GM19193 (cell line): ENCODE measurements around the gene TMCC3.

Source experiments
- POLR2A ChIP-seq: IDR thresholded peaks from 4 replicates; pipeline ENCODE4 v1.6.1; 2011; ENCODE audit not compliant: insufficient read depth, insufficient read length; ENCODE audit errors: extremely low read depth

Gene TMCC3, protein sequence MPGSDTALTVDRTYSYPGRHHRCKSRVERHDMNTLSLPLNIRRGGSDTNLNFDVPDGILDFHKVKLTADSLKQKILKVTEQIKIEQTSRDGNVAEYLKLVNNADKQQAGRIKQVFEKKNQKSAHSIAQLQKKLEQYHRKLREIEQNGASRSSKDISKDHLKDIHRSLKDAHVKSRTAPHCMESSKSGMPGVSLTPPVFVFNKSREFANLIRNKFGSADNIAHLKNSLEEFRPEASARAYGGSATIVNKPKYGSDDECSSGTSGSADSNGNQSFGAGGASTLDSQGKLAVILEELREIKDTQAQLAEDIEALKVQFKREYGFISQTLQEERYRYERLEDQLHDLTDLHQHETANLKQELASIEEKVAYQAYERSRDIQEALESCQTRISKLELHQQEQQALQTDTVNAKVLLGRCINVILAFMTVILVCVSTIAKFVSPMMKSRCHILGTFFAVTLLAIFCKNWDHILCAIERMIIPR

DNA sequence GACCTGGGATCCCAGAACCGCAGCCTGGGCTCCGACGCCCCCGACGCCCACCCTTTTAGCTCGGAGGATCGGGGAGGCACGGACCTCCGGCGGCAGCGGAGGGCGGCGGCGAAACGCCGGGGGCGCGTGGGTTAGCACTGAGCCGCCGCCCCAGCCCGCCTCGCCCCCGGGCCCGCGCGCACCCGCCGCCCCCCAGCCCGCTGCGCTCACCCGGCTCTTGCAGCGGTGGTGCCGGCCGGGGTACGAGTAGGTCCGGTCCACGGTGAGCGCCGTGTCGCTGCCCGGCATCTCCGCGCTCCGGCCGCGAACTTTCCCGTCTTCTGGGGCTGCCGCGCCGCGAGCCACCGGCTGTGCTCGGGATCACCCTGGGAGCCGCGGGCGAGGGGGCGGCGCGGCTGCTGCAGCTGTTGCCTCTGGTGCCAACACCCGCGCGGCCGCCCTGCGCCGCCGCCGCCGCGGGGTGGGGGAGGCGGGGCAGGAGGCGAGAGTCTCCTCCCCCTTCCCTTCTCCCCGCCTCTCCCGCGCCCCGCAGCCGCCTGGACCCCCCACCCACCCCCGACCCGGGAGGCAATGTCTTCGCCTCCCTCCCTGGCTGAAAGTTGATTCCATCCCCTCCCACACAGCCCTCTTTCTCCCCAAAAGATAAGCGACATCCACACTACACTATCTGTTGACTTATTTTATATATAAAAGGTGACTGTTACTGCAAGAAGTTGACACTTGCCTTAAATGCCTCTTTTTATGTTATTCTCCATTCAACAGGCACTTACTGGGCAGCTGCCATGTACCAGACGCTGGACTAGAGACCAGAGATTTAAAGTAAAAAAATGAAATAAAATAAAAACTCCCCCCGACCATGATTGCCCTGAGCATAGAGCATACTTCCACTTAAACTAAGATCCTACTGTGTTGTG, at the start of gene TMCC3:
TMCC3 (minus strand) TSS at position 415 of the 914 bp plus-strand sequence; CDS start at position 288, 127 bp downstream.
- no peak for TF ChIP-seq POLR2A

DNA sequence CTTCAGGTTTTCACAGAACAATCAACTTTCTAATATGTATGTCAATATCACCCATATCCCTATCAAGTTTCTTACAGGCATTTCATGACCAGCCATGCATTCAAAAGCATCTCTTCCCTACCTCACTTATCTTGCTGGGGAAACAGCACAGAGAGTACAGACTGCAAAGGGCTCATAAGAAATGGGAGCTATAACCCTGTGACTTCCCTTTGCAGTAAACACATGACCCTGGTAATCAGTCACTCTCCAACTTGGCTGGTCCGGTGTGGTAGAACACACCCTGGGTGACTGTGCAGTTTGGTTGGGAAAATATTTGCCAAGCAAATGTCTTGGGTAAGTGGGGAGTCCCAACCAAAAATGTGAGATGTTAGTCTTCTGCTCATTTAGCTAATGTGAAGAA, 49.4 kb upstream of the TMCC3 start:
- no peak for TF ChIP-seq POLR2A

DNA sequence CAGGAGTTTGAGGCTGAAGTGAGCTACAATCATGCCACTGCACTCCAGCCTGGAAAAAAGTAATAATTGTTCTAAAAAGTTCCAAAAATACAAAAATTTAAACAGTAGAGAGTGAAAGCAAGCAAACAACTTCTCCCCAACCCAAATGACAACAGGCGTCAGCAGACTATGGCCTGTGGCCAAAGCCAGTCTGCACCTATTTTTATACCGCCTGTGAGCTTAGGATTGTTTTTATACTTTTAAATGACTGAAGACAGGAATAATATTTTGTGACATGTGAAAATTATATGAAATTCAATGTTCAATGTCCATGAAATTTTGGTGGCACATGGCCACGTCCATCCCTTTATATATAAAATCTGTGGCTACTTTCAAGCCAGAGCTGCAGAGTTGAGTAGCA, 48.2 kb upstream of the TMCC3 start:
- TF ChIP-seq POLR2A = no peak

DNA sequence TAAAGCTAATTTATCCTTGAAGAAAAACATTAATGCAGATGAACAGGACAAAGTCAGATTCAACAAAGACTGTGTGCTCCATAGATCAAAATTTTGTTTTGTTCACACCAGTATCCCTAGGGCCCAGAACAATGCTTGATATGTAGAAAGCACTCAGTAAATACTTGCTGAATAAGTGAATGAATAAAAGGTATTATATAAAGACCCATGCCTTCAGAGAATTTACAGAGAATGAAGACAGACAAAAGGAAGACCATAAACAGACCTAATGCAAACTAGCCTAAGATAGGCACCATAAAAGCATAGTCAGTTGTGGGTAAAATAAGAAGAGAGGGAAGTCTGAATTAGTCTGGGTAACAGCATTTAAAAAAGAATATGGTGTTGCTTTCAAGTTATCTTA, 47.3 kb upstream of the TMCC3 start:
- no peak for TF ChIP-seq POLR2A

DNA sequence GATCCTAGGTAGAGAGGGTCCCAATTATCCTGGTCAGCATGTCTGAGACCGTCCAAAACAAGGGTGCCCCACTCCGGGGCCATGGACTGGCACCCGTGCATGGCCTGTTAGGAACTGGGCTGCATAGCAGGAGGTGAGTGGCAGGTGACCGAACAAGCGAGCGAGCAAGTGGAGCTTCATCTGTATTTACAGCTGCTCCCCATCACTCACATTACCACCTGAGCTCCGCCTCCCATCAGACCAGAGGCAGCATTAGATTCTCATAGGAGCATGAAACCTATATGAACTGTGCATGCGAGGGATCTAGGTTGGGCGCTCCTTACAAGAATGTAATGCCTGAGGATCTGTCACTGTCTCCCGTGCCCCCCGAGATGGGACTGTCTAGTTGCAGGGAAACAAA, 44.4 kb upstream of the TMCC3 start:
- no peak for TF ChIP-seq POLR2A

DNA sequence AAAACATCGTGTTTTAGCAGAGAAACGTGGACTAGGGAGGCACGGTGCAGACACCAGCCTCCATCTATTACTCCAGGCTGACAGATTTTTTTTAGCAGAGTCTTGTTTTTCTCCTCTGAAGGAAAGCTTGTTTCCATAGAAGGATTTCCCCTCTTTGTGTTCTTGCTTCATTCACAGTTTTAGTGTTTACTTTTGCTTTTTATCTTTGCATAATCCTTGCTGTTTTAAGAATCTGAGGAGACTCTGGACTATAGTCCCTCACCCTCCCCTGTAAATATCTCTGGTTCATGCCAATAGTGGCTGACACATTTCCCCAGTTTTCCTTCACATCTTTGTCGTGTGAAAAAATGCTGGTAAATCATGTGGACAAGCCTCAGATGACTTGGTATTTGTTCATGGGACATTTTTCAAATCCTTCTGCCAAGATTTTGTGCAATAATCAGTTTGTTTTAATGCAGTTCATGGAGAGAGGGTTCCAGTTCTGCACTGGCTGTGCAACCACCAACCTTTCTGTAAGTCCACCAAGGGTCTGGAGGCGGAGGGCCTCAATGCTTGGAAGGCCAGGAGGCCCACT, 39.9 kb upstream of the TMCC3 start:
- no peak for TF ChIP-seq POLR2A

DNA sequence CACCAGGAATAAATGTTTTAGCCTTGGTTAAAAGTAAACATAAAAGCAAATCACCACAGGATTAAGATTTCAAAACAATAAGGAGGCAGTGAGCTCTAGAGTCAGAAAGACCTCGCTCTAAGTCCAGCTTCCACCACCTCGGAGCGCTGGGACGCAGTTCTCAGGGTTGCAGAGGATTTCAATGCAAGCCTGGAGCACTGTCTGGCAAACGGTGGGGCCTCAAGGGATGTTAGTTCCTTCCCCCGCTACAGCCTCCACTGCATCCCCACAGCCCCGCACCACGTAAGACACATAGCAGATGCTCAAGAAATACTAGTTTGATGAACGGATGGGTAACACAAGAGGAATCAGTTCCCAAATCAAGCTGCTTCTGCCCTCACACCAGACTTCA, 39.3 kb upstream of the TMCC3 start:
- no peak for TF ChIP-seq POLR2A

DNA sequence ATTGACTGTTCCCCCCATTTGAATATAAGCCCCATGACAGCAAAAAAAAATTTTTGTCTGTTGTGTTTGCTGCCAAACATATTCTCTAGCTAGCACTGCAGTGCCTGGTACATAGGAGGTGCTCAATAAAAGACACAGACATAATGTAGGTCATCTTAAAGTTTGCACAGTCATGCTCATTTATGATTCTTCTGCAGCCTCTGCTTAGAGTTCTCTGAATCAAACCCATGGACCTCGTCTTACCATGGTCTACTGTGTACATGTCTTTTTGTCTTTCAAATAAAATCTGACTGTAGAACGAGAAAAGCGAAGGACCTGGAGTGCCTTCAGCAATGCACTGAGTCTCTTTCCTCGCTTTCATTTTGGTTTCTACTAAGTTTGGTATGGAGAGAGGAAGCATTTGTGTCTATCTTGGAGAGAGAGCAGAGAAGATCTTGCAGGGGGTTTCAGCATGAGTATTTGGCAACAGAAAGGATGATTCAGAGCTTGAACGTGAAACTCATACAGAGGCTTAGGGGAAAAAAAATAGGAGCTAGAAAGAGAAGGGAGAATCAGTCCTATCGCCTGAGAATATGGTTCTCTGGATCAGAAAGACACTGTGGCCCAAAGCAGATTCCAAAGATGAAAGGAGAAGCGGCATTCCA, 38.8 kb upstream of the TMCC3 start:
- no peak for TF ChIP-seq POLR2A

DNA sequence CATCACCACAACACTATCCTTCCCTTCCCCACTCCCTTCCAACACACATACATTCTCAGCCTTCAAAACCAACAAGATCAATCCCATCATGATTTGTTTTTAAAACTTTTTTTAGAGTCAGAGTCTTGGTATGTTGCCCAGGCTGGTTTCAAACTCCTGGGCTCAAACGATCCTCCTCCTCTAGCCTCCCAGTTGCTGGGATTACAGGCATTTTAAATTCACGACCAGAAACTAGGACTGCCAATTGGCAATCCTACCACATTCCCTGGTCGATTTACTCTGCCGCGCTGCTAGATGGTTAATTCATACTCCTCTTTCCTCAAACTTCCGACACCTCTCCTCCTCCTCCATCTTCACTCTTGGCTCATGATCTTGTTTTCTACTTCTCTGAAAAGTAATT, 37.5 kb upstream of the TMCC3 start:
- TF ChIP-seq POLR2A = no peak

DNA sequence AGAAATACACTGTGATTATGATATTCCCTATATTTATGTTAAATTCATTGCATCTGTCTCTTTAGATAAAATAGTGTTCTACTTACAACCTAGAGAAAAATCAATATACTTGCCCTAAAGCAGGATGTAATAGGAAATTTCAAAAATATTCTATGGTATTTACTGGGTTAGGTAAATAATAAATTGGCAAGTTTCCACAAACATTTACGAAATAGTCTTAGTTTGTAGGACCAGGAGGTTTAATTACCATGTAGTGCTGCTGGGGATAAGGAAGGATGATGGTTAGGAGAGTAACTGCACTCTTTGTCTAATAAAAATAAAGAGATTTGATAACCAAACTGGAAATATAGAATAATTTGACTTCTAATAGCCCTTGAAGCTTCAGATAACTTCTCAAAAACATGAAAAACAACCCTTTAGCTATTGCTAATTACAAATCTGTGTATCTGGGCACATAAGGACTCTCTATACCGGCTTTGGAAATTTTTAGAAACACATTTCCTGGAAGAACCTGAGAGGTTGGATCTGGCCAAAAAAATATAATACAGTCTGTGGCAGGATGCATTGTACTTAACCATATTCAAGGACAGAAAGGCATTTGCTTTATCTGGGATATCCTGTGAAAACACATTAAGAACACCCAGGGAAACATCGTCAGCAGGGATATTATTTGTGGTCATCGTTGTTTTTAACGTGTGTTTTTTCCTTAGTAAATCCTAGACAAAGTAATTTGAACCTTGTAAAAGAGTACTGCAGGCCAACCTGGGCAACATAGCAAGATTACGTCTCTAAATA, 36.7 kb upstream of the TMCC3 start:
- no peak for TF ChIP-seq POLR2A

DNA sequence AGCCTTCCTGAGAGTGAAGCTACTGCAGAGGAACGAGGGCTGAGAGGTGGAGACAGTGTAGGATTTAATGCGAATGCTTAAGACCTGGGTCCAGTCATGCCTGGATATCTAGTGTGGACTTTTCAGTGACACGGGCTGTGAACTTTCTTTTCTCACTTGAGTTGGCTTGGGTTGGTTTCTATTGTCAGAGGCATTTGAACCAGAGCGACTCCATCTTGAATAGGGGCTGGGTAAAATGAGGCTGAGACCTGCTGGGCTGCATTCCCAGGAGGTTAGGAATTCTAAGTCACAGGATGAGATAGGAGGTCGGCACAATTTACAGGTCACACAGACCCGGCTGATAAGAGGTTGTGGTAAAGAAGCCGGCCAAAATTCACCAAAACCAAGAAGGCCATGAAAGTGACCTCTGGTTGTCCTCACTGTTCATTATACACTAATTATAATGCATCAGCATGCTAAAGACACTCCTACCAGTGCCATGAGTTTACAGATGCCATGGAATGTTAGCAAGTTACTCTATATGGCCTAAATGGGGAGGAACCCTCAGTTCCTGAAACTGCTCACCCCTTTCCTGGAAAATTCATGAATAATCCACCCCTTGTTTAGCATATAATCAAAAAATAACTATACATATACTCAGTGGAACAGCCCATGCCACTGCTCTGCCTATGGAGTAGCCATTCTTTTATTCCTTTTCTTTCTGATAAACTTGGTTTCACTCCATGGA, 34.2 kb upstream of the TMCC3 start:
- TF ChIP-seq POLR2A = no peak

DNA sequence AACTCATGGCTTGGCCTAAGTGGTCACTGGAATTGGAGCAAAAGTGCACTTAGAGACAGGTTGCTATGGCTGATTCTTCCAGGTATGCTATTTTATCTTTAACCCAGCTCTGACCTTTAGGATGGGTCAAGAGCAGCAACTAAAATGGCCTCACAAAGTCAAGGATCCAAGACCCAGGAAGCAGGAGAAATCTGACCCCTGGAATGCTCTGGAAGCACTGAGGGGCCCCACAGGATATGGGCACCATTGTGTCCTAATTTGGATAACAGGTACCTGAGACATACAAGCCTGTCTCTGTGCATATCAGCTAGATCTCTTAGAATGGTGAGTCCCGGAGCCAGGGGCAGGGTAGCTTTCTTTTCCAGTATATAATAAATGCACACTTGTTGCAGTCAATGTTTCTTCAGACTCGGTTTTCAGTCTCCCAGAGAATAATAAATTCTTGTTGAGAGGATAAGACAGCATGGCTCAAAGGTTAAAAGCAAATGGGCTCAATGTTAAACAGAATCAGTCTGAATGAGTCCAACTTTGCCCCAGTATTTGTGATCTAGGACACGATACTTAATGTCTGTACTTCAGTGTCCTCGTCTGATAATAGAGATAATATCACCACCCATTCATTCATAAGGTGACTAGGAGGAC, 29.3 kb upstream of the TMCC3 start:
- TF ChIP-seq POLR2A = no peak

DNA sequence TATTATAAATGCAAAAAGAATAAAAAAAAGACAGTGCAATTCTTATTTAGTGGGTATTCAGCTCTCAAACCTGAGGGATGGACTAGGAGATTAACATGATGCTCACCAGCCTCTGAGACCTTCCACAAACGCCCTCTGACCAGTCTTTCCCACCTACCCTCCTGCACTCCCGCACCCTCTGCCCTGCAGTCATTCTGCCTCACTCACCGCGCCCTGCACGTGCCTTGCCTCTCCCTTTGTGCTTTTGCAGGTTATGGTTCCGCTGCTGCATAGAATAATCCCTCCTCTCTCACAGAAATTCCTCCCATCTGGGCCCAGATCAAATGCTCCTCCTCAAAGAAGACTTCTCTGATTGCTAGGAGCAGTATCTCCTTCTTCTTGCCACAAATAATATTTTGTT, 28.5 kb upstream of the TMCC3 start:
- no peak for TF ChIP-seq POLR2A
